ENCODE measurements around the gene EPB41L4A.
"Not testable (repeated sequence)": the region's sequence is repeated elsewhere in the genome, so short reads cannot be mapped to it uniquely, and the experiment has no call there.

The EPB41L4A gene

GRCh38 chr5:112208195-112208594 is 210.9 kb downstream of the EPB41L4A start:
- TF ChIP-seq ZNF580 (tag by site-specific recombination; IDR thresholded peaks at IDR 0.05) (0 out of 2 replicates have a peak, but pooled peaks have one; percentile 11), ZNF146 (tag by site-specific recombination; IDR thresholded peaks at IDR 0.05) (peak; percentile 64; the same call in 1 of the 2 replicates)
- H3K27ac ChIP-seq (ENCODE audit: extremely low read depth, low read depth, low read length); H3K36me3 ChIP-seq (ENCODE audit: control insufficient read depth in 2 of 2, insufficient read depth in 1 of 2, low read length in 2 of 2); H3K9me3 ChIP-seq (ENCODE audit: control insufficient read depth, insufficient read depth, low read depth, low read length); H3K4me1 ChIP-seq (ENCODE audit: control insufficient read depth, insufficient read depth, low read length); H3K4me3 ChIP-seq (ENCODE audit: low read depth, low read length); POLR2A ChIA-PET: not testable (repeated sequence)
- CTCF ChIA-PET: interaction anchor here (2.6 kb wide), 1 partner anchor 212 kb away, joined by 13 read pairs; the partner anchor contains the start of gene EPB41L4A

GRCh38 chr5:112205846-112206245 is 213.2 kb downstream of the EPB41L4A start:
- Histone ChIP-seq H3K4me3 (ENCODE audit: low read depth, low read length) (no peak overlapping the region), H3K9me3 (ENCODE audit: control insufficient read depth, insufficient read depth, low read depth, low read length) (no peaks in the 10 kb centered on the region), H3K4me1 (ENCODE audit: control insufficient read depth, insufficient read depth, low read length) (peaks cover 6% of the 10 kb centered on the region), H3K36me3 (ENCODE audit: control insufficient read depth in 2 of 2, insufficient read depth in 1 of 2, low read length in 2 of 2) (no peaks in the 10 kb centered on the region), H3K27ac (ENCODE audit: extremely low read depth, low read depth, low read length) (no peak overlapping the region)
- ChIA-PET CTCF (interaction anchor here (0.6 to 1.3 kb wide), 4 partner anchors 15 to 1400 kb away, joined by 4 to 6 read pairs (median 4); no protein-coding TSS in a partner anchor), POLR2A (no interaction called here)
- TF ChIP-seq ZNF510 (tag by site-specific recombination; IDR thresholded peaks at IDR 0.05; ENCODE audit: insufficient replicate concordance) (no peak), ZNF398 (tag by site-specific recombination; IDR thresholded peaks at IDR 0.05) (no peak), ZNF426 (tag by site-specific recombination; IDR thresholded peaks at IDR 0.05) (no peak), GFI1B (tag by site-specific recombination; IDR thresholded peaks at IDR 0.05) (no peak), ZNF391 (tag by site-specific recombination; IDR thresholded peaks at IDR 0.05; ENCODE audit: borderline replicate concordance, low read depth) (no peak), SETDB1 (IDR thresholded peaks at IDR 0.05; ENCODE audit: insufficient read length, low read length) (no peak), KLF8 (tag by site-specific recombination; IDR thresholded peaks at IDR 0.05) (no peak), ZNF571 (tag by site-specific recombination; IDR thresholded peaks at IDR 0.05) (no peak), HIC1 (tag by site-specific recombination; IDR thresholded peaks at IDR 0.05) (no peak), ZNF660 (tag by site-specific recombination; IDR thresholded peaks at IDR 0.05) (no peak), ZNF394 (tag by site-specific recombination; IDR thresholded peaks at IDR 0.05; ENCODE audit: borderline replicate concordance) (no peak), ZNF138 (tag by site-specific recombination; IDR thresholded peaks at IDR 0.05; ENCODE audit: borderline replicate concordance) (no peak), ZNF704 (tag by site-specific recombination; IDR thresholded peaks at IDR 0.05) (no peak), ZFP69B (tag by site-specific recombination; IDR thresholded peaks at IDR 0.05) (no peak), ZNF558 (tag by site-specific recombination; IDR thresholded peaks at IDR 0.05) (no peak)

Measured in HEK293 (cell line).